Calu3 (cell line): ENCODE results near the gene DTNB. TPM values are rescaled to one million over a fixed set of nuclear protein-coding genes. Genes with fewer than 3 reads are reported as not detected.

Source experiments
- BruUV-seq: library from RNA; stranded (reverse); fragments of 400-500 nt; replicated peaks from 2 replicates; lab custom pipeline; 2021; lab: Mats Ljungman, UMichigan
- CTCF ChIA-PET: fragments of 300-600 bp; sonication (Branson Sonifier 250); formaldehyde crosslinking; loops from one replicate; lab custom pipeline; 2022; ENCODE audit warnings: antibody characterized with exemption; lab: Charles Lee
- DNase-seq: peaks from one replicate; pipeline ENCODE4 v3.0.0; 2022
- H3K27ac Mint-ChIP-seq: one replicate; pipeline ENCODE4 v1.8.0; 2022; ENCODE audit warnings: mixed read lengths; ENCODE audit not compliant: unreplicated experiment
- H3K27me3 Mint-ChIP-seq: one replicate; pipeline ENCODE4 v1.8.0; 2022; ENCODE audit warnings: mixed read lengths; ENCODE audit not compliant: unreplicated experiment
- H3K36me3 Mint-ChIP-seq: one replicate; pipeline ENCODE4 v1.8.0; 2022; ENCODE audit warnings: mild to moderate bottlenecking, moderate library complexity, mixed read lengths; ENCODE audit not compliant: insufficient read depth, unreplicated experiment
- H3K4me1 Mint-ChIP-seq: one replicate; pipeline ENCODE4 v1.8.0; 2022; ENCODE audit warnings: mild to moderate bottlenecking, low read depth, mixed read lengths; ENCODE audit not compliant: unreplicated experiment
- H3K4me3 Mint-ChIP-seq: one replicate; pipeline ENCODE4 v1.8.0; 2022; ENCODE audit warnings: mild to moderate bottlenecking, low read depth, moderate library complexity, mixed read lengths; ENCODE audit not compliant: unreplicated experiment
- H3K9me3 Mint-ChIP-seq: one replicate; pipeline ENCODE4 v1.8.0; 2022; ENCODE audit warnings: low read depth, mixed read lengths; ENCODE audit not compliant: unreplicated experiment
- intact Hi-C: fragments of 100-400 bp; cut with micrococcal nuclease; formaldehyde crosslinking; loops from one replicate; pipeline ENCODE4 v1.10.0; 2022; ENCODE audit not compliant: unreplicated experiment
- total RNA-seq: library from RNA; stranded (reverse); gene quantifications from 2 replicates; pipeline ENCODE4 v1.2.3, GENCODE V29; 2022
- TF ChIP-seq, protein P1 (sequence below): fragments of 200-600 bp; IDR thresholded peaks from one replicate; pipeline ENCODE4 v1.8.0; 2022; ENCODE audit warnings: antibody characterized with exemption; ENCODE audit not compliant: unreplicated experiment

Gene DTNB
- total RNA-seq, 1 experiment from 2014 or later: 27.3 TPM

DNA sequence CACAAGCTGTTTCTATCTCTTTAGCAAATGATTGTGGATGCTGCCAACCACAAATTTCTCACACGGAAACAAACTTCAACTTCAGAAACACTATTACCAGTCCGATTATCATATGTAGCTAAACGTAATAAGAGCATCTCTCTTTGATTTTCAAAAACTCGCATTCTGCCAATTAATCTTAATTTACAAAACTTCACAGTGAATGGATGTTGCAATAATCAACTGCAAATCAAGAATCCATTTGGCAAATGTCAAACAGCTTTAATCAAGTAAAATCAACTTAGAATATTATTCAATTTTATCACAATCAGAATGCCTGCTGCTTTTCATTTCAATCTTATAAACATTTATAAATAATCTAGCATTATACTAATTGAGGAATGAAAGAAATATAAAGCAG lies 54.2 kb downstream of the DTNB start:
- H3K9me3 Mint-ChIP-seq: no peaks in the 10 kb centered on the region
- TF ChIP-seq, protein P1, sequence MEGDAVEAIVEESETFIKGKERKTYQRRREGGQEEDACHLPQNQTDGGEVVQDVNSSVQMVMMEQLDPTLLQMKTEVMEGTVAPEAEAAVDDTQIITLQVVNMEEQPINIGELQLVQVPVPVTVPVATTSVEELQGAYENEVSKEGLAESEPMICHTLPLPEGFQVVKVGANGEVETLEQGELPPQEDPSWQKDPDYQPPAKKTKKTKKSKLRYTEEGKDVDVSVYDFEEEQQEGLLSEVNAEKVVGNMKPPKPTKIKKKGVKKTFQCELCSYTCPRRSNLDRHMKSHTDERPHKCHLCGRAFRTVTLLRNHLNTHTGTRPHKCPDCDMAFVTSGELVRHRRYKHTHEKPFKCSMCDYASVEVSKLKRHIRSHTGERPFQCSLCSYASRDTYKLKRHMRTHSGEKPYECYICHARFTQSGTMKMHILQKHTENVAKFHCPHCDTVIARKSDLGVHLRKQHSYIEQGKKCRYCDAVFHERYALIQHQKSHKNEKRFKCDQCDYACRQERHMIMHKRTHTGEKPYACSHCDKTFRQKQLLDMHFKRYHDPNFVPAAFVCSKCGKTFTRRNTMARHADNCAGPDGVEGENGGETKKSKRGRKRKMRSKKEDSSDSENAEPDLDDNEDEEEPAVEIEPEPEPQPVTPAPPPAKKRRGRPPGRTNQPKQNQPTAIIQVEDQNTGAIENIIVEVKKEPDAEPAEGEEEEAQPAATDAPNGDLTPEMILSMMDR: no peak
- intact Hi-C loops: loop anchor here (10.0 kb wide), 1 partner anchor 216 kb away; no protein-coding TSS in a partner anchor
- CTCF ChIA-PET: interaction anchor here (1.1 to 2.4 kb wide), 6 partner anchors 11 to 257 kb away, joined by 3 to 27 read pairs (median 8); no protein-coding TSS in a partner anchor
- peaks cover 51% of the 10 kb centered on the region for H3K4me1 Mint-ChIP-seq
- DNase-seq: no peak
- H3K27ac Mint-ChIP-seq: peak overlapping the region; percentile 57
- no peaks in the 10 kb centered on the region for H3K36me3 Mint-ChIP-seq
- BruUV-seq: no TSS peak
- H3K4me3 Mint-ChIP-seq: peak overlapping the region; percentile 33
- H3K27me3 Mint-ChIP-seq: no peaks in the 10 kb centered on the region

DNA sequence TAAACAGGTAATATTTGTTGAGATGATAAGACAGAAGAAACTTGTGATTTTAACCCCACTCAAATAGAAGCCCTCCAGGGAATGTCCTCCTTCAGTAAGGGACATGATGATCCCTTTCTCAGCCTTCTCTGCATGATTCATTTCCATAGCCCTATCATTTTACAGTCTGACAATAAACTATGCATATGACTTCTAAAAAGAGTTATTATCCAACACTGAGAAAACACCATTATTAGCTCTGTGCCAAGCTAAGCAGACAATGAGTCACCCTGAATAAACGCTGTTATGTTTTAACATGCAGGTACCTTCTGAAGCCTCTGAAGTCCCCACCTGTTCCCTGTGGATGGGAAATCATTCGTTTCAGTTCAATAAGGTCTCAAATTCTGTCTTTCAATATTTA lies 54.7 kb downstream of the DTNB start:
- TF ChIP-seq, protein P1: no peak
- Mint-ChIP-seq H3K27me3 (no peaks in the 10 kb centered on the region), H3K4me1 (peaks cover 51% of the 10 kb centered on the region), H3K9me3 (no peaks in the 10 kb centered on the region), H3K4me3 (peak overlapping the region; percentile 33), H3K27ac (peak overlapping the region; percentile 57), H3K36me3 (no peaks in the 10 kb centered on the region)
- CTCF ChIA-PET: interaction anchor here (1.1 to 2.4 kb wide), 7 partner anchors 11 to 257 kb away, joined by 3 to 27 read pairs (median 7); no protein-coding TSS in a partner anchor
- no TSS peak for BruUV-seq
- peak; percentile 17 for DNase-seq
- intact Hi-C loops: loop anchor here (10.0 kb wide), 1 partner anchor 216 kb away; no protein-coding TSS in a partner anchor

DNA sequence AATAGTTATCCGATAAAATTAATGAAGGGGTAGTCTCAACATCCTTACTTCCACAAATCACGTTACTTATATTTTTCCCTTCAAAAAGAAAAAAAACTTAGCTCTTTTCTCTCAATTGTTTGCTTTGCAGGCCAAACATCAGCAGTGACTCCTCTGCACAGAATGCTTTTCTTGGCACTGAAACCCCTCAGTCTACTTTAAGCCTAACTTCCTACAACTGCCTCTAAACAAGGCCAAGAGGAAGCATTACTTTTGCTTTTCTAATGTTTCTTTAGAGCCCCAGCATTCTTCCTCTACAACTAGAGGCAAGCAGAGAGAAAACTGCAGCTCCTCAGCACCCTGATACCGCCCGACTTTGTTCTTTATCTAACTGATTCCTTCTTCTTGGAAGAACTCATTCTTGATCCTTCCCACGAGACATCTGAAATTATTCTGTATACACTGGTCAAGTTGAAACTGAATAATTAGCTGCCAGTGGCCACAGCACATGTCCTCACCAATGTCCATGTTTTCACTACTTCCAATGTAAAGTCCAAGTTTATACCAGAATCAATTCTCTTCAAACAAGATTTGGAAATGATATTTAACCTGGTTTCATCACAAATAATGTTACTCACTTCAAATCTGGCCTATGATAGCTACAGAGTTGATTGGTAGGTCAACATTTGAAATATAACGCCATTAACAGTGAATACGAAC lies 55.3 kb downstream of the DTNB start:
- Mint-ChIP-seq H3K9me3 (no peaks in the 10 kb centered on the region), H3K27me3 (no peaks in the 10 kb centered on the region), H3K4me1 (peaks cover 51% of the 10 kb centered on the region), H3K4me3 (peak overlapping the region; percentile 33), H3K27ac (peak overlapping the region; percentile 57), H3K36me3 (no peaks in the 10 kb centered on the region)
- BruUV-seq: no TSS peak
- DNase-seq: peak; percentile 20
- CTCF ChIA-PET: interaction anchor here (1.1 to 2.4 kb wide), 7 partner anchors 10 to 256 kb away, joined by 3 to 27 read pairs (median 7); no protein-coding TSS in a partner anchor
- intact Hi-C loops: loop anchor here (10.0 kb wide), 1 partner anchor 217 kb away; no protein-coding TSS in a partner anchor
- TF ChIP-seq, protein P1: no peak

DNA sequence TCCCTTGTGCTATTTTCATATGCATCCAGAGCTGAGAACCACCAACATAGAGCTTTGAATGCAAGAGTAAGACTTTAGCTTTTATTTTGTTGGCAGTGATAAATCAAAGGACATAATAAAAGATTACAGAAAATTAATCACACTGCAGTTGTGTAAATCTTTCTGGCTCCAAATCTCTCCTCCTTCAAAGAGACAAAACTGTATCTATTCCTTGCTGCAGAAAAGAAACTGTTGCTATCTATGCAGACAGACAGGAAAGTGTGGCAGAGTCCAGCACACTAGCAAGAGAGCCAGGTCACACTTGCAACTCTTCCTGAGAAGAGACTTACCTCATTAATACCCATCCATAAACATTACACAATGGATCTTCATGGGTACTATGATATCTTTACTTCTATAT lies 57.5 kb downstream of the DTNB start:
- H3K36me3 Mint-ChIP-seq: no peaks in the 10 kb centered on the region
- no peak for DNase-seq
- CTCF ChIA-PET: no interaction called here
- no peak overlapping the region for H3K27ac Mint-ChIP-seq
- peaks cover 51% of the 10 kb centered on the region for H3K4me1 Mint-ChIP-seq
- H3K27me3 Mint-ChIP-seq: no peaks in the 10 kb centered on the region
- no peak overlapping the region for H3K4me3 Mint-ChIP-seq
- TF ChIP-seq, protein P1: no peak
- no TSS peak for BruUV-seq
- intact Hi-C loops: loop anchor here (10.0 kb wide), 1 partner anchor 219 kb away; no protein-coding TSS in a partner anchor
- no peaks in the 10 kb centered on the region for H3K9me3 Mint-ChIP-seq
